Measurements from ENCODE around the gene CALHM6. TPM values are rescaled to one million over a fixed set of nuclear protein-coding genes. Genes with fewer than 3 reads are reported as not detected.

The CALHM6 gene
- total RNA-seq, result 1.9 TPM in 1 of 2 replicates, not detected in the other

DNA sequence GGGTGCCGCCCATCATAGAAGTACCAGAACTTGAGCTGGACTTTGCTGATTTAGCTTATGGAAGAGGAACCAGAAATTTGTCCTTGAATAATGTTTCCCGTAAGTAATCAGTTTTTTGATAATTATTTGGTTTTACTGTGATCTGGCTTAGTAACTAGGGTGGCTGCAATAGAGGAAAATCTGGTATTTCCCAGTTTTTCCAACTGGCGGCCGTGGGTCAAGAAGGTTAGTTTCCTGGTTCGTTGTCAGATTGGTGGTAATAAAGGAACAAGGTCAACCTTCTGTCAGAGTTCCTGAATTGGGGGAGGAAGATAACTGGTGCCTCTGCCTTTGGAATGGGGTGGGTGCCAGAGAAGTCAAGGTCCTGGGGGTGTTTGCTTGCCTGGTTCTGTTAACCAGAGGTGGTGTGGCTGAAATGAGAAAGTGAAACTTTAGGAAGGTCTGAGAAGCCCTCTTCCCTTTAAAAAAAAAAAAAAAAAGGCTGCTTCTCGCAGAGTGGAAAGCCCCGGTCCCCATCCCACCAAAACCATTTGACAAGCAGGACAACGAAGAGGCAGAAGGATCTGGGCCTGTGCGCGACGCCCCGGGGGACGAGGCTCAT is at the start of gene CALHM6:
TSS of gene CALHM6 (plus strand) at position 45 of the 601 bp plus-strand sequence. CDS start at position 600, 555 bp downstream.

DNA sequence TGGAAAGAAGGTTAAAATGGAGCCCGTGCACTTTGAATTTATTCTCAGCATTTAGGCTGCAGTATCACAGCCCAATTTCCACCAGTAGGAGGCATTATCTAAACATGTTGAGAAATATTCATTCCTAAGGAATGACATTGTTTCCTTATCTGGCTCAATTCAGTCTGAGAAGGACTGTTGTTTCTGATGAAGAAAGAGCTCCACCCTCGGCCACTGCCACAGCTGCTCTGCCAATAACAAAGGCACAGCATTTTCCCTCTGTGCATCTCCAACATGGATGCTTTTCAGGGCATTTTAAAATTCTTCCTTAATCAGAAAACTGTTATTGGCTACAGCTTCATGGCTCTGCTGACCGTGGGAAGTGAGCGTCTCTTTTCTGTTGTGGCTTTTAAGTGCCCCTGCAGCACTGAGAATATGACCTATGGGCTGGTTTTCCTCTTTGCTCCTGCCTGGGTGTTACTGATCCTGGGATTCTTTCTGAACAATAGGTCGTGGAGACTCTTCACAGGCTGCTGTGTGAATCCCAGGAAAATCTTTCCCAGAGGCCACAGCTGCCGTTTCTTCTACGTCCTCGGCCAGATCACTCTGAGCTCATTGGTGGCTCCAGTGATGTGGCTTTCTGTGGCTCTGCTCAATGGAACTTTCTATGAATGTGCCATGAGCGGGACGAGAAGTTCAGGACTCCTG is 50.4 kb downstream of the CALHM6 start, which contains the start of gene CALHM5:
TSS of gene CALHM5 (plus strand) at position 216 of the 687 bp plus-strand sequence. CDS start at position 274, 58 bp downstream.

Other genes starting within 250 kb of the CALHM6 start
- gene TSPYL4, start 207.3 kb upstream of the CALHM6 start, total RNA-seq, result 8.1 and 11.6 TPM in 2 replicates
- gene TSPYL1, start 181.4 kb upstream of the CALHM6 start, total RNA-seq, result 58.8 and 91.5 TPM in 2 replicates
- gene DSE, start 90.4 kb upstream of the CALHM6 start, total RNA-seq, result 34.8 and 46.4 TPM in 2 replicates
- 9.1 and 11.4 TPM in 2 replicates for gene CALHM5, start 50.3 kb downstream of the CALHM6 start, total RNA-seq
- gene TRAPPC3L, start 84.3 kb downstream of the CALHM6 start, total RNA-seq, result under 0.01 TPM in 1 of 2 replicates, not detected in the other
- gene CALHM4, start 92.4 kb downstream of the CALHM6 start, total RNA-seq, result under 0.01 and 0.46 TPM in 2 replicates
- gene RWDD1, start 110.1 kb downstream of the CALHM6 start, total RNA-seq, result 23.7 and 33.6 TPM in 2 replicates
- gene RSPH4A, start 155.1 kb downstream of the CALHM6 start, total RNA-seq, result under 0.01 TPM in 1 of 2 replicates, not detected in the other
- gene ZUP1, start 207.4 kb downstream of the CALHM6 start, total RNA-seq, result 15.3 and 19.0 TPM in 2 replicates
- 6.2 and 10.6 TPM in 2 replicates for gene KPNA5, start 219.8 kb downstream of the CALHM6 start, total RNA-seq

Data from epithelial cell of umbilical artery (primary cell).